Measurements from ENCODE around the gene VASH2.
"Not testable (repeated sequence)": the region's sequence is repeated elsewhere in the genome, so short reads cannot be mapped to it uniquely, and the experiment has no call there.

Gene VASH2

GRCh38 chr1:212950243-212951125 is at the start of gene VASH2:
VASH2 (plus strand) TSS chr1:212950541; CDS start chr1:212951543, 1,002 bp downstream.
- peak; percentile 87 for DNase-seq

GRCh38 chr1:212901290-212901689 is 49.1 kb upstream of the VASH2 start:
- no peak for DNase-seq

GRCh38 chr1:212902054-212902453 is 48.3 kb upstream of the VASH2 start:
- DNase-seq: no peak

- no peak for DNase-seq
Observed at GRCh38 chr1:212903664-212904063, 46.7 kb upstream of the VASH2 start.

GRCh38 chr1:212908071-212908470 is 42.3 kb upstream of the VASH2 start:
- DNase-seq: not testable (repeated sequence)

- DNase-seq: no peak
Observed at GRCh38 chr1:212908971-212909370, 41.4 kb upstream of the VASH2 start.

- DNase-seq: no peak
Observed at GRCh38 chr1:212909652-212910063, 40.7 kb upstream of the VASH2 start.

GRCh38 chr1:212910213-212910612 is 40.1 kb upstream of the VASH2 start:
- not testable (repeated sequence) for DNase-seq

GRCh38 chr1:212913638-212914037 is 36.7 kb upstream of the VASH2 start:
- DNase-seq: not testable (repeated sequence)

- not testable (repeated sequence) for DNase-seq
Observed at GRCh38 chr1:212914110-212914509, 36.2 kb upstream of the VASH2 start.

- DNase-seq: no peak
Observed at GRCh38 chr1:212914789-212915188, 35.6 kb upstream of the VASH2 start.

GRCh38 chr1:212915245-212916091 is 34.9 kb upstream of the VASH2 start:
- DNase-seq: no peak

GRCh38 chr1:212916481-212917133 is 33.7 kb upstream of the VASH2 start:
- DNase-seq: no peak

GRCh38 chr1:212917134-212917485 is 33.2 kb upstream of the VASH2 start:
- no peak for DNase-seq

GRCh38 chr1:212917858-212918257 is 32.5 kb upstream of the VASH2 start:
- no peak for DNase-seq

- no peak for DNase-seq
Observed at GRCh38 chr1:212918824-212919223, 31.5 kb upstream of the VASH2 start.

GRCh38 chr1:212920246-212920645 is 30.1 kb upstream of the VASH2 start:
- no peak for DNase-seq

GRCh38 chr1:212920896-212921295 is 29.4 kb upstream of the VASH2 start:
- no peak for DNase-seq

GRCh38 chr1:212922016-212922415 is 28.3 kb upstream of the VASH2 start:
- DNase-seq: no peak

GRCh38 chr1:212926372-212926771 is 24.0 kb upstream of the VASH2 start:
- DNase-seq: no peak

GRCh38 chr1:212928323-212929291 is 21.7 kb upstream of the VASH2 start:
- no peak for DNase-seq
